ENCODE measurements around the gene RAB40B.

Gene RAB40B

DNA sequence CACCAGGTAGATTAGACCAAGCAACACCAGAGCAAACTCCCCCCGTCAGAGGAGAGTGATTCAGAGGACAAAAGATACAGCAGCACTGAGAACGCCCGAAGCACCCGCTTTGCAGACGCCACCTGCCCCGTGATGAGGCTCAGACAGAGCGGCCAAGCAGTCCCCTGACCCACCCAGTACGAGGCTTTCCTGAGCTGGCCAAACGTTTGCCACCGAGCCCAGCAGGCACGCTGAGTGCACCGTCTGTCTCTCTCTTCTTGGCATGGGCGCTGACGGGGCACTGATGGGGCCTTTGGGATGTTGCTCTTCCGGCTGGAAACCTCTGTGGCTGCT lies 30.9 kb downstream of the RAB40B start:
- H3K9ac ChIP-seq (ENCODE audit: low read depth, low read length): no peak overlapping the region

DNA sequence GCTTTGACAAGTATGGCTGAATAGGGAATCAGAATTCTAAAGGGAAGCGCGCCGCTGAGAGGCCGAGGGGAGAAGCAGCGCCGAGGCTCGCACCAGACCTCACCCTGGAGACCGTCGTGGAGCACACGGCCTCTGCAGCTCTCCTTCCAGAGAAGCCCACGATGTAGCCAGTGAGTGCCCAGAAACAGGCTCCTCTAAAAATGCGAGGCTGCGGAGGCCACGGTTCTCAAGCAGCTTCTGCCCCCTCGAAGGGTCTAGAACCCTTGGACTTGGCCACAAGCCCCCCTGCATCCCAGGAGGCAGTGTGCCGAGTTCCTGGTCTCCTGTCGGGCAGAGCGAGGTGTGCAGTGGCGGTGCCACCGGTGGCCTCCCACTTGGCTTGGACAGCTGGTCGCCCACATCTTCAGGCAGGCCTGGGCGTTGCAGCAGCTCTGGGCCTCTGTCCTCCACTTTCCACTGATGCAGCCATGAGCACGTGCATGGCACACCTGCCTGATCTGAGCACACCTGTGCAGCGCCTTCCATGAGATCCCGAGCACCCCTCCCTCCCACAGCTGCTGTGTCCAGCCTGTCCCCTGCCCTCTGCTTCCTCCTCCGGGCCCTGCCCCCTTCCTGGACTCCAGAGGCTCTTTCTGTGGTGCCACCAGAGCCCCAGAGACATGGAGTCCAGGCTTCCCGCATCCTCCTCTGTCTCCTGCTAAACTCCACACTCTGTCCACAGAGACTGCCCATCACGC lies 31.4 kb downstream of the RAB40B start:
- Histone ChIP-seq H2AFZ (ENCODE audit: low read depth, low read length) (no peak overlapping the region), H3K79me2 (ENCODE audit: insufficient read depth, low read length) (no peaks in the 10 kb centered on the region), H3K9ac (ENCODE audit: low read depth, low read length) (no peak overlapping the region), H3K4me2 (ENCODE audit: insufficient read depth, low read length) (no peak overlapping the region), H3K9me3 (ENCODE audit: insufficient read depth, low read length, severe bottlenecking) (no peaks in the 10 kb centered on the region), H3K4me3 (ENCODE audit: low read depth in 1 of 2, low read length in 2 of 2) (no peak overlapping the region), H3K27ac (ENCODE audit: low read length) (no peak overlapping the region), H4K20me1 (ENCODE audit: insufficient read depth, low read length) (no peaks in the 10 kb centered on the region), H3K27me3 (ENCODE audit: insufficient read depth, low read length, poor library complexity) (no peaks in the 10 kb centered on the region), H3K36me3 (ENCODE audit: insufficient read depth, low read length) (no peaks in the 10 kb centered on the region), H3K4me1 (ENCODE audit: insufficient read depth, low read length) (no peaks in the 10 kb centered on the region)
- TF ChIP-seq, protein P1, sequence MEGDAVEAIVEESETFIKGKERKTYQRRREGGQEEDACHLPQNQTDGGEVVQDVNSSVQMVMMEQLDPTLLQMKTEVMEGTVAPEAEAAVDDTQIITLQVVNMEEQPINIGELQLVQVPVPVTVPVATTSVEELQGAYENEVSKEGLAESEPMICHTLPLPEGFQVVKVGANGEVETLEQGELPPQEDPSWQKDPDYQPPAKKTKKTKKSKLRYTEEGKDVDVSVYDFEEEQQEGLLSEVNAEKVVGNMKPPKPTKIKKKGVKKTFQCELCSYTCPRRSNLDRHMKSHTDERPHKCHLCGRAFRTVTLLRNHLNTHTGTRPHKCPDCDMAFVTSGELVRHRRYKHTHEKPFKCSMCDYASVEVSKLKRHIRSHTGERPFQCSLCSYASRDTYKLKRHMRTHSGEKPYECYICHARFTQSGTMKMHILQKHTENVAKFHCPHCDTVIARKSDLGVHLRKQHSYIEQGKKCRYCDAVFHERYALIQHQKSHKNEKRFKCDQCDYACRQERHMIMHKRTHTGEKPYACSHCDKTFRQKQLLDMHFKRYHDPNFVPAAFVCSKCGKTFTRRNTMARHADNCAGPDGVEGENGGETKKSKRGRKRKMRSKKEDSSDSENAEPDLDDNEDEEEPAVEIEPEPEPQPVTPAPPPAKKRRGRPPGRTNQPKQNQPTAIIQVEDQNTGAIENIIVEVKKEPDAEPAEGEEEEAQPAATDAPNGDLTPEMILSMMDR (IDR thresholded peaks at IDR 0.05; ENCODE audit: borderline replicate concordance, extremely low read depth, low read length, poor library complexity, severe bottlenecking): no peak
- no peak for TF ChIP-seq EZH2 (IDR thresholded peaks at IDR 0.05; ENCODE audit: borderline replicate concordance, low read depth, low read length, severe bottlenecking)
- ATAC-seq (ENCODE audit: insufficient read depth, low read depth) (no peak), DNase-seq (no peak)

More for the DNA sequence above, 30.9 kb downstream of the RAB40B start:
- ATAC-seq (ENCODE audit: insufficient read depth, low read depth): no peak
- H3K27me3 ChIP-seq (ENCODE audit: insufficient read depth, low read length, poor library complexity): no peaks in the 10 kb centered on the region
- no peaks in the 10 kb centered on the region for H3K36me3 ChIP-seq (ENCODE audit: insufficient read depth, low read length)
- H3K27ac ChIP-seq (ENCODE audit: low read length): no peak overlapping the region
- H3K4me2 ChIP-seq (ENCODE audit: insufficient read depth, low read length): no peak overlapping the region
- no peak overlapping the region for H3K4me3 ChIP-seq (ENCODE audit: low read depth in 1 of 2, low read length in 2 of 2)
- H4K20me1 ChIP-seq (ENCODE audit: insufficient read depth, low read length): no peaks in the 10 kb centered on the region
- no peaks in the 10 kb centered on the region for H3K4me1 ChIP-seq (ENCODE audit: insufficient read depth, low read length)
- no peak for DNase-seq
- no peaks in the 10 kb centered on the region for H3K9me3 ChIP-seq (ENCODE audit: insufficient read depth, low read length, severe bottlenecking)
- no peaks in the 10 kb centered on the region for H3K79me2 ChIP-seq (ENCODE audit: insufficient read depth, low read length)
- no peak for TF ChIP-seq EZH2 (IDR thresholded peaks at IDR 0.05; ENCODE audit: borderline replicate concordance, low read depth, low read length, severe bottlenecking)
- H2AFZ ChIP-seq (ENCODE audit: low read depth, low read length): no peak overlapping the region

DNA sequence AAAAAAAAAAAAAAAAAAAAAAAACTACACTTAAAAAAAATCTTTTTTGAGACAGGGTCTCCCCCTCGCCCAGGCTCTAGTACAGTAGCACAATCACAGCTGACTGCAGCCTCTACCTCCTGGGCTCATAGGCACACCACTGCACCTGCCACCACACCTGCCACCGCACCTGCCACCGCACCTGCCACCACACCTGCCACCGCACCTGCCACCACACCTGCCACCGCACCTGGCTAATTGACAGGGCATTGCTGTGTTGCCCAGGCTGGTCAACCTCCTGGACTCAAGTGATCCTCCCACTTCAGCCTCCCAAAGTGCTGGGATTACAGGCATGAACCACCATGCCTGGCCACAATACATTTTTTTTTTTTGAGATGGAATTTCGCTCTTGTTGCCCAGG lies 32.6 kb downstream of the RAB40B start:
- H3K4me2 ChIP-seq (ENCODE audit: insufficient read depth, low read length): no peak overlapping the region
- H3K9me3 ChIP-seq (ENCODE audit: insufficient read depth, low read length, severe bottlenecking): no peaks in the 10 kb centered on the region
- H3K36me3 ChIP-seq (ENCODE audit: insufficient read depth, low read length): no peaks in the 10 kb centered on the region
- H3K27me3 ChIP-seq (ENCODE audit: insufficient read depth, low read length, poor library complexity): no peaks in the 10 kb centered on the region
- H3K79me2 ChIP-seq (ENCODE audit: insufficient read depth, low read length): no peaks in the 10 kb centered on the region
- ATAC-seq (ENCODE audit: insufficient read depth, low read depth): no peak
- no peak for DNase-seq
- H3K4me1 ChIP-seq (ENCODE audit: insufficient read depth, low read length): no peaks in the 10 kb centered on the region
- H3K9ac ChIP-seq (ENCODE audit: low read depth, low read length): no peak overlapping the region
- no peak overlapping the region for H3K4me3 ChIP-seq (ENCODE audit: low read depth in 1 of 2, low read length in 2 of 2)
- no peak overlapping the region for H3K27ac ChIP-seq (ENCODE audit: low read length)
- no peak overlapping the region for H2AFZ ChIP-seq (ENCODE audit: low read depth, low read length)
- no peak for TF ChIP-seq EZH2 (IDR thresholded peaks at IDR 0.05; ENCODE audit: borderline replicate concordance, low read depth, low read length, severe bottlenecking)
- TF ChIP-seq, protein P1 (IDR thresholded peaks at IDR 0.05; ENCODE audit: borderline replicate concordance, extremely low read depth, low read length, poor library complexity, severe bottlenecking): no peak
- no peaks in the 10 kb centered on the region for H4K20me1 ChIP-seq (ENCODE audit: insufficient read depth, low read length)

DNA sequence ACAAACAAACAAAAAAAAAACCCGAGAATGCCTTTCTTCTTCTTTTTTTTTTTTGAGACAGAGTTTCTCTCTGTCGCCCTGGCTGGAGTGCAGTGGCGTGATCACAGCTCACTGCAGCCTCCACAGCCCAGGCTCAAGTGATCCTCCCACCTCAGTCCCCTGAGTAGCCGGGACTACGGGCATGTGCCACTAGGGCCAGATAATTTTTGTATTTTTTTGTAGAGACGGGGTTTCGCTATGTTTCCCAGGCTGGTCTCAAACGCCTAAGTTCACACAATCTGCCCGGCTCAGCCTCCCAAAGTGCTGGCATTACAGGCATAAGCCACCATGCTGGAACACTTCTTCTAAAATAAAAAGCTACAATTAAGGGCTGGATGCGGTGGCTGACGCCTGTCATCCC lies 33.3 kb downstream of the RAB40B start:
- Histone ChIP-seq H3K4me2 (ENCODE audit: insufficient read depth, low read length) (no peak overlapping the region), H2AFZ (ENCODE audit: low read depth, low read length) (no peak overlapping the region), H3K4me3 (ENCODE audit: low read depth in 1 of 2, low read length in 2 of 2) (no peak overlapping the region), H3K27me3 (ENCODE audit: insufficient read depth, low read length, poor library complexity) (no peaks in the 10 kb centered on the region), H3K9ac (ENCODE audit: low read depth, low read length) (no peak overlapping the region), H3K79me2 (ENCODE audit: insufficient read depth, low read length) (no peaks in the 10 kb centered on the region), H3K27ac (ENCODE audit: low read length) (no peak overlapping the region), H3K9me3 (ENCODE audit: insufficient read depth, low read length, severe bottlenecking) (no peaks in the 10 kb centered on the region), H3K4me1 (ENCODE audit: insufficient read depth, low read length) (no peaks in the 10 kb centered on the region), H4K20me1 (ENCODE audit: insufficient read depth, low read length) (no peaks in the 10 kb centered on the region), H3K36me3 (ENCODE audit: insufficient read depth, low read length) (peaks cover 5% of the 10 kb centered on the region)
- DNase-seq: no peak
- ATAC-seq (ENCODE audit: insufficient read depth, low read depth): no peak
- TF ChIP-seq, protein P1 (IDR thresholded peaks at IDR 0.05; ENCODE audit: borderline replicate concordance, extremely low read depth, low read length, poor library complexity, severe bottlenecking): no peak
- TF ChIP-seq EZH2 (IDR thresholded peaks at IDR 0.05; ENCODE audit: borderline replicate concordance, low read depth, low read length, severe bottlenecking): no peak
